A549 (cell line): ENCODE data around the gene AMIGO3. TPM values are rescaled to one million over a fixed set of nuclear protein-coding genes. Genes with fewer than 3 reads are reported as not detected.

Experiments used
- ATAC-seq, 2 experiments: fragments of 200-7000 bp in 1 of 2; fragments of >200 bp in 1 of 2; cut with Nextera tagmentation in 1 of 2; cut with Tn5 transposase in 1 of 2; 3 replicates each; pipeline versions ENCODE4 v1.8.0 to v1.9.1; 2018 to 2020; ENCODE audit warnings: mild to moderate bottlenecking in 1 of 2, moderate library complexity in 1 of 2
- CTCF ChIA-PET: fragments of 300-600 bp; sonication (Branson Sonifier 250); formaldehyde crosslinking; extraction: SDS; loops from one replicate; lab custom pipeline; 2021; ENCODE audit warnings: antibody characterized with exemption, inconsistent platforms; lab: Yijun Ruan, JAX
- POLR2A ChIA-PET: fragments of 350-600 bp; formaldehyde crosslinking; extraction: SDS; loops from one replicate; lab custom pipeline; 2021; ENCODE audit warnings: antibody characterized with exemption, inconsistent platforms; lab: Yijun Ruan, JAX
- DNase-seq, 2 experiments: peaks; one replicate each; pipeline versions ENCODE4 v3.0.0 to v3.0.0-alpha.2; 2011 to 2016; ENCODE audit warnings: low read depth in 1 of 2, low spot score in 1 of 2
- FAIRE-seq: peaks from 2 replicates; lab custom pipeline; 2011; peaks lifted over from hg19 to GRCh38; lab: Jason Lieb, UNC
- H3K27ac ChIP-seq, 2 experiments: fragments of >200 bp; sonication (Bioruptor Twin); formaldehyde crosslinking; 3 replicates each; pipeline ENCODE4 v1.5.1; 2016 to 2017
- H3K4me1 ChIP-seq: fragments of >200 bp; sonication (Bioruptor Twin); formaldehyde crosslinking; 3 replicates; pipeline ENCODE4 v1.6.1; 2016
- H3K4me2 ChIP-seq: fragments of >200 bp; sonication (Bioruptor Twin); formaldehyde crosslinking; 3 replicates; pipeline ENCODE4 v1.6.1; 2016
- H3K4me3 ChIP-seq: fragments of >200 bp; sonication (Bioruptor Twin); formaldehyde crosslinking; 3 replicates; pipeline ENCODE4 v1.5.1; 2016
- H3K9me3 ChIP-seq: fragments of >200 bp; sonication (Bioruptor Twin); formaldehyde crosslinking; 3 replicates; pipeline ENCODE4 v1.6.1; 2016
- BHLHE40 ChIP-seq: IDR thresholded peaks from 2 replicates; pipeline ENCODE4 v1.6.1; 2012; ENCODE audit warnings: low read depth, low read length, inconsistent platforms
- CEBPB ChIP-seq, 2 experiments: fragments of >200 bp in 1 of 2; sonication (Bioruptor Twin) in 1 of 2; formaldehyde crosslinking in 1 of 2; IDR thresholded peaks; 2 replicates each; pipeline ENCODE4 v1.6.1; 2012 to 2016
- EHMT2 ChIP-seq: fragments of 200-600 bp; sonication (generic); IDR thresholded peaks from 2 replicates; pipeline ENCODE4 v1.6.1; 2016; ENCODE audit warnings: antibody characterized with exemption, low read depth, mild to moderate bottlenecking, moderate library complexity
- ELK1 ChIP-seq: fragments of 150-350 bp; IDR thresholded peaks from 2 replicates; pipeline ENCODE4 v1.6.1; 2014; ENCODE audit warnings: low read depth, mild to moderate bottlenecking, low read length
- FOSL2 ChIP-seq, 2 experiments: fragments of 450-650 bp in 1 of 2; fragments of >200 bp in 1 of 2; sonication (Bioruptor Twin) in 1 of 2; formaldehyde crosslinking; IDR thresholded peaks; 2 replicates each; pipeline versions ENCODE4 v1.5.0 to v1.6.1; 2016 to 2020; ENCODE audit warnings: mild to moderate bottlenecking in 1 of 2, moderate library complexity in 1 of 2
- GATA3 ChIP-seq: IDR thresholded peaks from 2 replicates; pipeline ENCODE4 v1.6.1; 2012; ENCODE audit warnings: borderline replicate concordance
- HDAC2 ChIP-seq: fragments of 200-600 bp; sonication (generic); IDR thresholded peaks from 2 replicates; pipeline ENCODE4 v1.6.1; 2016
- HEYL ChIP-seq: fragments of 250-450 bp; sonication (Bioruptor Pico); IDR thresholded peaks from 2 replicates; pipeline ENCODE4 v1.8.0; 2021; ENCODE audit warnings: mild to moderate bottlenecking, moderate library complexity
- HMGXB4 ChIP-seq: fragments of 250-450 bp; sonication (Bioruptor Pico); IDR thresholded peaks from 2 replicates; pipeline ENCODE4 v1.5.0; 2021; ENCODE audit warnings: mild to moderate bottlenecking, moderate library complexity, borderline replicate concordance
- HOXB5 ChIP-seq: fragments of 250-450 bp; sonication (Bioruptor Pico); IDR thresholded peaks from 2 replicates; pipeline ENCODE4 v1.5.0; 2020; ENCODE audit warnings: mild to moderate bottlenecking, moderate library complexity
- KDM1A ChIP-seq: fragments of 200-600 bp; sonication (generic); IDR thresholded peaks from 2 replicates; pipeline ENCODE4 v1.6.1; 2016; ENCODE audit warnings: low read depth, mild to moderate bottlenecking
- MAZ ChIP-seq: fragments of 150-350 bp; IDR thresholded peaks from 2 replicates; pipeline ENCODE4 v1.6.1; 2014; ENCODE audit warnings: antibody characterized with exemption, low read depth, low read length, borderline replicate concordance
- NFE2L2 ChIP-seq: fragments of 150-350 bp; conservative IDR thresholded peaks from 2 replicates; pipeline ENCODE4 v1.6.1; 2014; ENCODE audit warnings: low read length
- RAD21 ChIP-seq, 2 experiments: fragments of >200 bp in 1 of 2; sonication (Bioruptor Twin) in 1 of 2; formaldehyde crosslinking in 1 of 2; IDR thresholded peaks in 1 of 2; conservative IDR thresholded peaks in 1 of 2; 2 replicates in 1 of 2; 3 replicates in 1 of 2; pipeline ENCODE4 v1.6.1; 2012 to 2018; ENCODE audit warnings: inconsistent platforms in 1 of 2
- RARB ChIP-seq: fragments of 250-450 bp; sonication (Bioruptor Pico); IDR thresholded peaks from 2 replicates; pipeline ENCODE4 v1.8.0; 2021; ENCODE audit warnings: mild to moderate bottlenecking, moderate library complexity
- RCOR1 ChIP-seq: fragments of 150-350 bp; IDR thresholded peaks from 2 replicates; pipeline ENCODE4 v1.6.1; 2014; ENCODE audit warnings: antibody characterized with exemption, low read length, low read depth
- RFX5 ChIP-seq: fragments of 450-650 bp; IDR thresholded peaks from 2 replicates; pipeline ENCODE4 v1.7.1; 2014; ENCODE audit warnings: antibody characterized with exemption, mild to moderate bottlenecking, moderate library complexity
- RNF2 ChIP-seq: fragments of 200-600 bp; sonication (generic); IDR thresholded peaks from 2 replicates; pipeline ENCODE4 v1.6.1; 2016; ENCODE audit warnings: low read depth, mild to moderate bottlenecking, antibody characterized with exemption, moderate library complexity, borderline replicate concordance
- TFCP2L1 ChIP-seq: fragments of 250-450 bp; sonication (Bioruptor Pico); IDR thresholded peaks from 2 replicates; pipeline ENCODE4 v1.5.0; 2021; ENCODE audit warnings: mild to moderate bottlenecking
- ZFP36 ChIP-seq: fragments of 450-650 bp; IDR thresholded peaks from 2 replicates; pipeline ENCODE4 v1.6.1; 2014; ENCODE audit warnings: borderline replicate concordance; ENCODE audit not compliant: partially characterized antibody
- ZNF302 ChIP-seq: fragments of 250-450 bp; sonication (Bioruptor Pico); IDR thresholded peaks from 2 replicates; pipeline ENCODE4 v1.9.0; 2021; ENCODE audit warnings: inconsistent platforms, mild to moderate bottlenecking, moderate library complexity
- WGBS: methylation state at CpG from one replicate; pipeline ENCODE4 v1.1.6; 2017; ENCODE audit errors: missing lambda C conversion rate; 5-methylcytosine and 5-hydroxymethylcytosine counted together
- polyA plus RNA-seq, 4 experiments: library from polyadenylated mRNA; depleted of rRNA in 3 of 4; stranded (reverse); fragments of >200 nt; fragmentation: RNase III in 1 of 4; extraction: RNeasy Plus Mini Kit Qiagen cat#74134 plus additional on column Dnase treatment in 1 of 4; gene quantifications; 2 replicates in 3 of 4; 3 replicates in 1 of 4; pipeline ENCODE4 v1.2.3, GENCODE V29; 2011 to 2017
- TF ChIP-seq, protein P1 (sequence below): fragments of 250-450 bp; sonication (Bioruptor Pico); IDR thresholded peaks from 2 replicates; pipeline ENCODE4 v1.5.0; 2020; ENCODE audit warnings: low read depth, mild to moderate bottlenecking, moderate library complexity
- TF ChIP-seq, protein P2 (sequence below): IDR thresholded peaks from 2 replicates; pipeline ENCODE4 v1.6.1; 2012; ENCODE audit warnings: low read depth, borderline replicate concordance
- TF ChIP-seq, protein P3 (sequence below): IDR thresholded peaks from 2 replicates; pipeline ENCODE4 v1.6.1; 2012

Gene AMIGO3
- polyA plus RNA-seq, 2 of the 4 experiments (the other 2 are of a cell fraction): 0.03 TPM; not detected in 1

DNA sequence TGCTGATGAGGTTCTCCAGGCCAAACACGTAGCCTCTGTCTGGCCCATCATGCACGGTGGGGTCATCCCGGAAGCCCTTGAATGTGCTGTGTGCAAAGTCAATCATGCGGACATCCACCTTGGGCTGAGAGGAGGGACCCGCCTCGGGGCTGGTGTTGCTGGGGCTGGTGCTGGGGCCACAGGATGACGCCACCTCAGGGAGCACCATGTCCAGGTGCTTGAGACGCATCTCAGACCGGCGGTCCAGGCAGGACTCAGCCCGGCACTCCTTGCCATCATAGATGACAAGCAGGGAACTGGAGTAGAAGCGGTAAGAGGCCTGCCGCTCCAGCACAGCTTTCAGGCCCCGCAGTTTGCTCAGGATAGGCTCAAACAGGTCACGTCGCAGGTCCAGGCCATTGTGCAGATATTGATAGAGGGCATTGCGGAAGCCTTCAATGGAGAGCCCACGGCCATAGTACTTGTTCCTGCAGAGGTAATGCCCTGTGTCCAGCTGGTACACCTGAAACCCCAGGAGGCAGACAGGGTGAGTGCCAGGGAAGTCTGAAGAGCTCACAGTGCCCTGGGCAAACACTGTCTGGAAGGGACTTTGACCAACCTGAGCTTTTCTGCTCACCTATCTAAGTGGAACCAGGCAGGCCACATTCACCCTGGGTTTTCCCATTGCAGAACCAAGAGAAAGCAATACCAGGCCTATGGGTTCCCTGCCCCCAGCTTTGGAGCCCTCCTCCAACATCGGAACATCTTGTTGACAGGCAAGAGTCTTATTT, 7.9 kb upstream of the AMIGO3 start:
- Histone ChIP-seq H3K4me3 (no peak overlapping the region), H3K27ac (no peak overlapping the region), H3K9me3 (no peaks in the 10 kb centered on the region), H3K4me1 (peaks cover 13% of the 10 kb centered on the region), H3K4me2 (no peak overlapping the region)
- TF ChIP-seq KDM1A (no peak), RFX5 (no peak), RAD21 (conservative IDR thresholded peaks at IDR 0.05 in 1 of 2, IDR thresholded peaks at IDR 0.05 in 1 of 2) (no peak), ELK1 (no peak)
- 93% methylated on average over 12 of the region's 19 CpGs for WGBS
- ATAC-seq (no peak), FAIRE-seq (no peak), DNase-seq (no peak)
- ChIA-PET CTCF (no interaction called here), POLR2A (no interaction called here)

DNA sequence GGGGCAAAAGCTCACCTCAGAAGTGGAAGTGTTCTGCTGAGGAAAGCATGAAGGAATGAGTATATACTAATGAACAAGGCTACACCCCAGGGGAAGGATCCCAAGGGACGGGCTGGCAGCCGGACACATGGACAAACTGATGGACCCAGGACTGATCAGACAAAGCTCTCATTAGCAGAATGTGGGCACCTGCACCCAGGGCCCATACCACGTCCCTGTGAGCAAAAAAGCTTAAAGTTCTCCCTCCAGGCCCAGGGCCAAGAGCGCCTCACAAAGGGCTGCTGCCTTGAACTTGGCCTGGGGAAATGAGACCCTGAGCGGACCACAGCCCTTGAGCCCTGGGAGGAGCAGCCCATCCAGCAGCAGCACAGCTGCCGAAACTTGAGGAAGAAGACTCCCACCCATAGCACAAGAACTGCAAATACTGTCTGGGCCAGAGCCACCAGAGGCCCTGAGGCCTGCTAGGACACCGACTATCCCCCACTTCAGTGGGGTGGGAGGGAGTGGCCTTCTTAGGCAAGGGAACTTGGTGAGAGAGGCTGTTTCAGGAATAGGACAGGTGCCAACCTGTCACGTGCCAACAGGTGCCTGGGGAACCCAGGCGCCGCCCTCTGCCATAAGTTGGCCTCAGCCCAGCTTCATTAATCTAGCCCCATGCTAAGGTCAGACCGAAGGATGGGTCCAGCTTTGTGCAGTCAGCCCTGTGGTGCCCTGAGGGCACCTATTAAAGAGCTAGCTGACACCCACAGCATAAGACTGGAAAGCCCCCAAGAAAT, 6.6 kb upstream of the AMIGO3 start:
- H3K9me3 ChIP-seq: no peaks in the 10 kb centered on the region
- 94% methylated on average over 10 of the region's 11 CpGs for WGBS
- ChIA-PET CTCF (no interaction called here), POLR2A (no interaction called here)
- ATAC-seq (no peak), DNase-seq (no peak), FAIRE-seq (no peak)
- no peak overlapping the region for H3K4me3 ChIP-seq
- no peak overlapping the region for H3K27ac ChIP-seq
- peaks cover 14% of the 10 kb centered on the region for H3K4me1 ChIP-seq
- no peak for TF ChIP-seq HMGXB4 (CRISPR knock-in tag)
- no peak for TF ChIP-seq ZNF302 (CRISPR knock-in tag)
- TF ChIP-seq RAD21 (conservative IDR thresholded peaks at IDR 0.05 in 1 of 2, IDR thresholded peaks at IDR 0.05 in 1 of 2): no peak
- TF ChIP-seq HEYL (CRISPR knock-in tag): no peak
- TF ChIP-seq, protein P1, sequence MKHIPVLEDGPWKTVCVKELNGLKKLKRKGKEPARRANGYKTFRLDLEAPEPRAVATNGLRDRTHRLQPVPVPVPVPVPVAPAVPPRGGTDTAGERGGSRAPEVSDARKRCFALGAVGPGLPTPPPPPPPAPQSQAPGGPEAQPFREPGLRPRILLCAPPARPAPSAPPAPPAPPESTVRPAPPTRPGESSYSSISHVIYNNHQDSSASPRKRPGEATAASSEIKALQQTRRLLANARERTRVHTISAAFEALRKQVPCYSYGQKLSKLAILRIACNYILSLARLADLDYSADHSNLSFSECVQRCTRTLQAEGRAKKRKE: no peak
- no peak for TF ChIP-seq RFX5
- no peak for TF ChIP-seq MAZ
- TF ChIP-seq, protein P2, sequence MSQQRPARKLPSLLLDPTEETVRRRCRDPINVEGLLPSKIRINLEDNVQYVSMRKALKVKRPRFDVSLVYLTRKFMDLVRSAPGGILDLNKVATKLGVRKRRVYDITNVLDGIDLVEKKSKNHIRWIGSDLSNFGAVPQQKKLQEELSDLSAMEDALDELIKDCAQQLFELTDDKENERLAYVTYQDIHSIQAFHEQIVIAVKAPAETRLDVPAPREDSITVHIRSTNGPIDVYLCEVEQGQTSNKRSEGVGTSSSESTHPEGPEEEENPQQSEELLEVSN: no peak
- TF ChIP-seq HOXB5: no peak
- H3K4me2 ChIP-seq: no peak overlapping the region

DNA sequence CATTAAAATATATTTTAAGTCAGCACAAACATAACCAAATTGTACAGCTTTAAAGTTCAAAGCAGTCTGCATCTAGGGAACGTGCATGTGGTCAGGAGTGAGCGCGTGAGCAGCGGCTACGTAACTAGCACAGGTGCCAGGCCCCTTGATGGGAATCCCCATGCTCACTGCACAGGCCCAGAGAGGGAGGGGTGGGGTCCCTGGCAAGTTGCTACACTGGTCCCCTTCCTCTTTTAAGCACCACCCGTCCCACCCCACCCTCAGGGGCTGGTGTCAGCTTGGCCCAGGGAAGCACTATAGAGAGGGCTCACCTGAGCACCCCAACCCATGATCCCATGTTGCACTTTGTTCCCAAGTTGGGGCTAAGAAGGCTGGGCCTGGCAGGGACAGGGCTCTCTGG, 5.1 kb upstream of the AMIGO3 start:
- Histone ChIP-seq H3K9me3 (no peaks in the 10 kb centered on the region), H3K4me1 (peaks cover 14% of the 10 kb centered on the region), H3K27ac (peak overlapping the region; percentile 92 to 99), H3K4me2 (peak overlapping the region; percentile 80), H3K4me3 (peak overlapping the region; percentile 54)
- FAIRE-seq (no peak), ATAC-seq (no peak), DNase-seq (no peak)
- CTCF ChIA-PET: interaction anchor here (1.2 to 2.1 kb wide), 2 partner anchors 12 to 116 kb away, joined by 3 to 7 read pairs; no protein-coding TSS in a partner anchor
- TF ChIP-seq RCOR1 (no peak), GATA3 (no peak), RNF2 (no peak), RARB (CRISPR knock-in tag) (no peak), HEYL (CRISPR knock-in tag) (no peak), ZFP36 (no peak), FOSL2 (IDR thresholded peaks at IDR 0.05) (no peak), FOSL2 (CRISPR knock-in tag; IDR thresholded peaks at IDR 0.05) (no peak), NFE2L2 (no peak), BHLHE40 (no peak), HDAC2 (no peak), EHMT2 (no peak), CEBPB (IDR thresholded peaks at IDR 0.05) (no peak), MAZ (no peak), TFCP2L1 (CRISPR knock-in tag) (no peak)
- TF ChIP-seq, protein P2: no peak
- TF ChIP-seq, protein P3, sequence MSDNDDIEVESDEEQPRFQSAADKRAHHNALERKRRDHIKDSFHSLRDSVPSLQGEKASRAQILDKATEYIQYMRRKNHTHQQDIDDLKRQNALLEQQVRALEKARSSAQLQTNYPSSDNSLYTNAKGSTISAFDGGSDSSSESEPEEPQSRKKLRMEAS: no peak
- POLR2A ChIA-PET: no interaction called here
- 63% methylated on average over 6 of the region's 6 CpGs for WGBS
